Fibroblast of villous mesenchyme (primary cell): ENCODE results near the gene MTCL3.
A peak's percentile ranks its signal among the peaks of the same experiment; 100 is the strongest.

ENCODE experiments used
- DNase-seq: peaks from one replicate; pipeline ENCODE4 v3.0.0-alpha.2; 2010; ENCODE audit warnings: low read depth
- H3K4me3 ChIP-seq: 2 replicates; pipeline ENCODE4 v1.5.1; 2011; ENCODE audit warnings: low read depth, mild to moderate bottlenecking, low read length
- TF ChIP-seq, protein P1 (sequence below): IDR thresholded peaks from 2 replicates; pipeline ENCODE4 v1.5.1; 2012; ENCODE audit warnings: low read depth, mild to moderate bottlenecking, low read length; ENCODE audit not compliant: insufficient read depth

Gene MTCL3

DNA sequence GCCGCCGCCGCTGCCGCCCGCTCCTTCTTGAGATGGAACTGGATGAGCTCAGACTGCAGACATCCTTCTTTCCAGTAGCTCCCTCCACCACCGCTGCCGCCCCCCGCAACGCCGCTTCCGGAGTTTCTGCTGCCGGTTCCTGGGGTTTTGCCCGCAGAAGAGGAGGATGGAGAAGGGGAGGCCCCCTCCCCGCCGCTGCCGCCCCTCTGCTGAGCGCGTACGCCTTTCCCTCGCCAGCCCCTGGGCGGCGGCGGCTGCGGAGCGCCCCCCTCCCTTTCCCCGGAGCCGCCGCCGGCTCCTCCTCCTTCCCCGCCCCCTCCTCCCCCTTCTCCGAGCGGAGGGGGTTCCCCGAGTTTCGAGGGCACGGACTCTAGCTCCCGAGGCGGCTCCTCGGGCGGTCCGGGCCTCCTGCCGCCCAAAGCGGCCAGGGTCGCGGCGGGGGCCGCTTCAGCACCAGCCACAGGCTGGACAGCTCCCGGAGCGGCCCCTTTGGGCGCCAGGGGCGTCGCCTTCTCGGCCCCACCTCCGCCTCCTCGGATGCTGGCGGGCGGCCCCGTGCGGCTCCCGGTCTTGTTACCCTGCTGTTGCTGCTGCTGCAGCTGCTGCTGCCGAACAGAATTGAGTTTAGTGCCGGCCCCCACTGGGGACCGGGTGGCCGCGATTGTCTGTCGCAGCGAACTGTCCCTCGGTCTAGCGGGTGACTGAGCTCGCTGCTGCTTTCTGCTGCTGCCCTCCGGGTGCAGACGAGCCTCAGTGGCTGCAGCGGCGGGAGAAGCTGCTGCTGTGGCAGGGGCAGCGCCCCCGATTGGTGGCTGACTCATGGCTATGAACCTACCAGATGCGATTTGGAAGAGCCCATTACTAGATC, 3.1 kb downstream of the MTCL3 start:
- TF ChIP-seq, protein P1, sequence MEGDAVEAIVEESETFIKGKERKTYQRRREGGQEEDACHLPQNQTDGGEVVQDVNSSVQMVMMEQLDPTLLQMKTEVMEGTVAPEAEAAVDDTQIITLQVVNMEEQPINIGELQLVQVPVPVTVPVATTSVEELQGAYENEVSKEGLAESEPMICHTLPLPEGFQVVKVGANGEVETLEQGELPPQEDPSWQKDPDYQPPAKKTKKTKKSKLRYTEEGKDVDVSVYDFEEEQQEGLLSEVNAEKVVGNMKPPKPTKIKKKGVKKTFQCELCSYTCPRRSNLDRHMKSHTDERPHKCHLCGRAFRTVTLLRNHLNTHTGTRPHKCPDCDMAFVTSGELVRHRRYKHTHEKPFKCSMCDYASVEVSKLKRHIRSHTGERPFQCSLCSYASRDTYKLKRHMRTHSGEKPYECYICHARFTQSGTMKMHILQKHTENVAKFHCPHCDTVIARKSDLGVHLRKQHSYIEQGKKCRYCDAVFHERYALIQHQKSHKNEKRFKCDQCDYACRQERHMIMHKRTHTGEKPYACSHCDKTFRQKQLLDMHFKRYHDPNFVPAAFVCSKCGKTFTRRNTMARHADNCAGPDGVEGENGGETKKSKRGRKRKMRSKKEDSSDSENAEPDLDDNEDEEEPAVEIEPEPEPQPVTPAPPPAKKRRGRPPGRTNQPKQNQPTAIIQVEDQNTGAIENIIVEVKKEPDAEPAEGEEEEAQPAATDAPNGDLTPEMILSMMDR: no peak
- H3K4me3 ChIP-seq: peak overlapping the region; percentile 67
- DNase-seq: peak; percentile 54

- TF ChIP-seq, protein P1: no peak
- peak; percentile 3 for DNase-seq
- H3K4me3 ChIP-seq: peak overlapping the region; percentile 67
Observed at GRCh38 chr6:127515234-127515793, 3.8 kb downstream of the MTCL3 start.

DNA sequence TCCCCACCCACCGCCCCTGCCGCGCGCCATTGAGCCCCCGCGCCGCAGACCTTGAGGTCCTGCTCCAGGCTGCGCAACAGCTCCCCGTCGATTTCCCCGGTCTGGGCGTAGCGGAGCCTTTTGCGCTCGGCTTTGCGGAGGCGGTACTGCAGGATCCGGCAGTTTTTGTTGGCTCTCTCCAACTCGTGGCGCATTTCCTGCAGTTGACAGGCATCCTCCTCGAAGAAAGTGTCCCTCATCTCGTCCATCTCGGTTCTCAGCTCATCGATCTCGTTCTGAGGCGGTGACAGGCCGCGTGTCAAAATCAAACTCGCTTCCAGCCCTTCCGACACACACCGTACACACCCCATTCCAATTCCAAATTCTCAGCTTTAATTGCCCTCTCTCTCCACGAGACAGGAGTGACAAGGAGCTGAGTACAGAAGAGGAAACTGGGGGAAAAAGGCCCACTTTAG, 4.3 kb downstream of the MTCL3 start:
- H3K4me3 ChIP-seq: peak overlapping the region; percentile 67
- TF ChIP-seq, protein P1: no peak
- DNase-seq: peak; percentile 33

GRCh38 chr6:127514179-127514772, 4.9 kb downstream of the MTCL3 start:
- peak overlapping the region; percentile 67 for H3K4me3 ChIP-seq
- no peak for DNase-seq
- TF ChIP-seq, protein P1: no peak

- TF ChIP-seq, protein P1: no peak
- no peak overlapping the region for H3K4me3 ChIP-seq
- no peak for DNase-seq
Observed at GRCh38 chr6:127513425-127513824, 5.7 kb downstream of the MTCL3 start.

DNA sequence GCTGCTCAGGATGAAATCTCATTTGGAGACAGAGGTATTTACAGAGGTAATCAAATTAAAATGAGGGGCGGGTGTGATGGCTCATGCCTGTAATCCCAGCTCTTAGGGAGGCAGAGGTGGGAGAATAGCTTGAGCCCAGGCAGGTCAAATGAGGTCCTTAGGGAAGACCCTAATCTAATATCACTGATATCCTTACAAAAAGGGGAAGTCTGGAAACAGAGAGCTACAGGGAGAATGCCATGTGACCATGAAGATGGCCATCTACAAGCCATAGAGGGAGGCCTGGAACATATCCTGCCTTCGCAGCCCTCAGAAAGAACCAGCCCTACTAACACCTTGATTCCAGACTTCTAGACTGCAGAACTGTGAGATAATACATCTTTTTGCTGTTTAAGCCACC, 8.3 kb downstream of the MTCL3 start:
- no peak for DNase-seq
- TF ChIP-seq, protein P1: no peak
- no peak overlapping the region for H3K4me3 ChIP-seq
